ENCODE results near the gene TCEANC. TPM values are rescaled to one million over a fixed set of nuclear protein-coding genes. Genes with fewer than 3 reads are reported as not detected.
A peak's percentile ranks its signal among the peaks of the same experiment; 100 is the strongest.

Gene TCEANC, protein sequence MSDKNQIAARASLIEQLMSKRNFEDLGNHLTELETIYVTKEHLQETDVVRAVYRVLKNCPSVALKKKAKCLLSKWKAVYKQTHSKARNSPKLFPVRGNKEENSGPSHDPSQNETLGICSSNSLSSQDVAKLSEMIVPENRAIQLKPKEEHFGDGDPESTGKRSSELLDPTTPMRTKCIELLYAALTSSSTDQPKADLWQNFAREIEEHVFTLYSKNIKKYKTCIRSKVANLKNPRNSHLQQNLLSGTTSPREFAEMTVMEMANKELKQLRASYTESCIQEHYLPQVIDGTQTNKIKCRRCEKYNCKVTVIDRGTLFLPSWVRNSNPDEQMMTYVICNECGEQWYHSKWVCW
- total RNA-seq = 1 to 10 TPM; 1.3 to 2.6 (median 2.0) TPM

DNA sequence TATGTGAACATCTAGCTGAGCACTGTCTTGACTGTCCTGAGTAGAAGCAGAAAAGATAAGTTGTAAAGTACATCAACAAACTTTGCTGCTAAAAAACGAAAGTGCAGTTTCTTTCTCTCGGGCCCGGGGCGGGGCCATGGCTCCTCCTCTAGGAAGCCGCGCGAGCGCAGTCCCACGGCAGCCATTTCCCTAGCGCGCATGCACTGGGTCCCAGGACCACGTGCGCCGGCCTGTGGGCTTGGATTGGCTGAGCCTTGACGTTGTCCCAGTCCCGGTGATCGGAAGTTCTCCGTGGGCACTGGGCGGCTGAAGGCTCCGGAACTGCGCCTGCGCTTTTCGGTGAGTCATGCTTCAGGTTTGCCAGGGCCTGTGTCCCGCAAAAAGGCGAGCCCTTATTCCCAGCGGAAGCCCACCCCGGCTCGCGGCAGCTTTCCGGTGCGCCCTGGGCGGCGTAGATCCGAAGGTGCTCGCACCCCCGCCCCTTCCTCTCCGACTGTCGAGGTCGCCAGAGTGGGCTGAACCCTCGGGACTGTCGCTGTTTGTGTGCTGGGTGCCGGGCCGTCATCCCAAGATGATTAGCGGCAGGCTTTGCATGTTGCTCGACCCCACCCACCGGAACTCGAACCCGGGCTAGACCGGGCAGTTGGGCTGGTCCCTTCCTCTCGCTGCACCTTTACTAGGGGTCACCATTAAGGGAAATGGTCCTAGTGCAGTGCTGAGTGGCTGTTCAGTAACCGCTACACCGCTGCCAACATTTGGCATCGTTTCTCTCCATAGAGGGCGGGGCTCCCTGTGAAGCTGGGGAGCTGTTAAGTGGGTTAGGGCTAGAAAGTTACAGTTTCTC lies at the start of gene TCEANC:
Gene TCEANC, plus strand, starts transcription at position 292 of the 844 bp plus-strand sequence. CDS start 9,368 bp downstream, outside the sequence.
- intact Hi-C loops (cut with DNase I) = no loop called here
- H3K4me1 ChIP-seq = peaks cover 5 to 19% (median 8%) of the 10 kb centered on the region in 3 donors
- no peaks in the 10 kb centered on the region for H3K36me3 ChIP-seq
- H3K27ac ChIP-seq = peak within 1 kb of the TSS; percentile 89 to 97 (median 95)
- peak within 1 kb of the TSS; percentile 53 to 82 (median 68) for H3K4me3 ChIP-seq
- peak; percentile 84 for DNase-seq
- TF ChIP-seq POLR2A (IDR thresholded peaks at IDR 0.05) = peak in 3 of 4 donors; percentile 52 to 80 (median 73)
- TF ChIP-seq, protein P1, sequence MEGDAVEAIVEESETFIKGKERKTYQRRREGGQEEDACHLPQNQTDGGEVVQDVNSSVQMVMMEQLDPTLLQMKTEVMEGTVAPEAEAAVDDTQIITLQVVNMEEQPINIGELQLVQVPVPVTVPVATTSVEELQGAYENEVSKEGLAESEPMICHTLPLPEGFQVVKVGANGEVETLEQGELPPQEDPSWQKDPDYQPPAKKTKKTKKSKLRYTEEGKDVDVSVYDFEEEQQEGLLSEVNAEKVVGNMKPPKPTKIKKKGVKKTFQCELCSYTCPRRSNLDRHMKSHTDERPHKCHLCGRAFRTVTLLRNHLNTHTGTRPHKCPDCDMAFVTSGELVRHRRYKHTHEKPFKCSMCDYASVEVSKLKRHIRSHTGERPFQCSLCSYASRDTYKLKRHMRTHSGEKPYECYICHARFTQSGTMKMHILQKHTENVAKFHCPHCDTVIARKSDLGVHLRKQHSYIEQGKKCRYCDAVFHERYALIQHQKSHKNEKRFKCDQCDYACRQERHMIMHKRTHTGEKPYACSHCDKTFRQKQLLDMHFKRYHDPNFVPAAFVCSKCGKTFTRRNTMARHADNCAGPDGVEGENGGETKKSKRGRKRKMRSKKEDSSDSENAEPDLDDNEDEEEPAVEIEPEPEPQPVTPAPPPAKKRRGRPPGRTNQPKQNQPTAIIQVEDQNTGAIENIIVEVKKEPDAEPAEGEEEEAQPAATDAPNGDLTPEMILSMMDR (IDR thresholded peaks at IDR 0.05) = no peak
- no peaks in the 10 kb centered on the region for H3K27me3 ChIP-seq
- 0 to 13% methylated on average over 11 to 17 of the region's 54 CpGs for WGBS, 2 donors
- H3K9me3 ChIP-seq = no peaks in the 10 kb centered on the region

DNA sequence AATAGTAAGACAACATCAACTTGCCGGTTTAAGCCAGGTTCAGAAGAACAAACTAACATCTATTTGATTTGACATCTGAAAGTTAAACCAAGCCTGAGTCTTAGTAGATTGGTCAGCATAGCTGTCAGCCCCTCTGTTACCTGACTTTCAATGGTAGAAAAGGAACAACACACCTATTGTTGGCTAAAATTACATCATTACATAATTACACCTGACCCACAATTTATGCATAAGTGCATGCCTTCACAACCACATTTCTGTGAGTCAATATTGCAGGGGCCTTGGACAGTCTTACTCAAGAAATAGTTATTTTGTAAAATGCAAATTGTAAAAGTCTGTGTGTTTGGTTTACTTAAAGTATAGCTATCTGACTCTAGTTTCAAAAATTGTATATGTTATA lies 47.3 kb upstream of the TCEANC start:
- 79 to 86% methylated on average over 1 of the region's 1 CpG for WGBS, 2 donors
- intact Hi-C loops (cut with DNase I) = no loop called here
- no peak for DNase-seq

DNA sequence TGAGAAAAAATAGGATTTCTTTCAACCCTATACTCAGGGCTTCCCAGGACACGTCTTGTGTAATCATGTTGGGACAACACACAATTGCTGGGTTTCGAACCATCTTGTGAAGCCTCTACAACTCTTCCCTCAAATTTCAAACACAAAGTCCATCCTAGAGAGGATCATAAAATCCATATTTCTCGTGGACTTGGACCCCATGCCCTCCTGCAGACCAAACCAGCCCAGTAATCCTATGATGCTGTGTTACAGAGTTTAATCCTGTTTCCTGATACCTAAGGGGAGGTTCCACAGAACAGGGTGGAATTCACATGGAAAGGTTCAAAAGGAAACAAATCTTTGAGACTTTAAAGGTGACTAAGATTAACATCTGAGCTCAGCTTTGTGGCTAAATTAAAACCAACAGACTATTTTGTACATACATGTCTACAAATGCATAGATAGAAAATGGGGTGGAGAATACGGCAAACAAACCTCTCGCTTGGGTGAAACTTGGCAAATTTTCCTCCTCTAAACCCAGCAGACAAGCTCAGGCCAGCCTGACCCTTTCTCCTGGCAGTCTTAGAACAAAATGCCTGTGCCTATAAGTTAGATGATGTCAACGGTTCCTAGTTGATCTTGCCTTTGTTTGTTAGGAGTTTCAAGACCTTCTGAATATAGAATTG lies 45.5 kb upstream of the TCEANC start:
- Histone ChIP-seq H3K27ac (peak overlapping the region; percentile 49 to 83 (median 66)), H3K27me3 (peaks cover 0 to 4% (median 0%) of the 10 kb centered on the region in 4 donors), H3K4me3 (no peak overlapping the region), H3K36me3 (no peaks in the 10 kb centered on the region), H3K4me1 (peaks cover 0 to 10% (median 0%) of the 10 kb centered on the region in 3 donors), H3K9me3 (no peaks in the 10 kb centered on the region)
- intact Hi-C loops (cut with DNase I) = no loop called here
- TF ChIP-seq, protein P1 (IDR thresholded peaks at IDR 0.05) = no peak
- no peak for TF ChIP-seq POLR2A (IDR thresholded peaks at IDR 0.05)
- WGBS, 2 donors = 45 to 53% methylated on average over 5 to 6 of the region's 6 CpGs
- no peak for DNase-seq

More for the DNA sequence above, 47.3 kb upstream of the TCEANC start:
- TF ChIP-seq, protein P1 (IDR thresholded peaks at IDR 0.05) = no peak
- no peak for TF ChIP-seq POLR2A (IDR thresholded peaks at IDR 0.05)
- no peaks in the 10 kb centered on the region for H3K9me3 ChIP-seq
- no peak overlapping the region for H3K4me3 ChIP-seq
- H3K27ac ChIP-seq = no peak overlapping the region
- H3K4me1 ChIP-seq = peaks cover 0 to 10% (median 0%) of the 10 kb centered on the region in 3 donors
- H3K27me3 ChIP-seq = peaks cover 0 to 4% (median 0%) of the 10 kb centered on the region in 4 donors
- H3K36me3 ChIP-seq = no peaks in the 10 kb centered on the region

DNA sequence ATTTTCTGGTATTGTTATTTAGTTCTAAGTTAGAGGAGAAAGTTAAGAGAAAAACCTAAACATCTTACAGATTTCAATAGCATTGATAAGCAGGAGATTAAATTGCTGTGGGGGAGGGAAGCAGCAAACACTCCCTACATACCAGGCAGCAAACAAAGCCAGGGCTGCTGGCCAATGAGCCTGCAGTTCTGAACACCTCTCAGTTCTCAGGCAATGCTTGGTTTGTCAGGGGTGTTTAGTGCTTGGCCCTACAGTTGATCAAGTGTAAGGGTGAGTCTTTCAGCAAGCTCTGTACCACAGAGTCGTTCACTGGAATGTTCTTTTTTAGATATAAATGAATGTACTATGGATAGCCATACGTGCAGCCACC lies 45.0 kb upstream of the TCEANC start:
- no peak for DNase-seq
- Histone ChIP-seq H3K9me3 (no peaks in the 10 kb centered on the region), H3K4me1 (peaks cover 0 to 10% (median 0%) of the 10 kb centered on the region in 3 donors), H3K36me3 (no peaks in the 10 kb centered on the region), H3K4me3 (peak overlapping the region; percentile 11 to 21 (median 16)), H3K27me3 (peaks cover 0 to 4% (median 0%) of the 10 kb centered on the region in 4 donors), H3K27ac (peak overlapping the region; percentile 59 to 83 (median 66))
- TF ChIP-seq, protein P1 (IDR thresholded peaks at IDR 0.05) = no peak
- TF ChIP-seq POLR2A (IDR thresholded peaks at IDR 0.05) = no peak
- intact Hi-C loops (cut with DNase I) = no loop called here
- WGBS, 2 donors = 47 to 48% methylated on average over 2 of the region's 2 CpGs

Data from esophagus squamous epithelium (tissue), 5 donors.